WTC11 (cell line): Measurements from ENCODE around the gene SERPINE2. TPM values are rescaled to one million over a fixed set of nuclear protein-coding genes. Genes with fewer than 3 reads are reported as not detected.

Experiments used
- ATAC-seq: fragments of 200-7000 bp; cut with Tn5 transposase; 2 replicates; pipeline ENCODE4 v1.10.0; 2021; ENCODE audit warnings: mild to moderate bottlenecking, moderate library complexity
- CTCF ChIA-PET: fragments of 300-600 bp; sonication (Branson Sonifier 250); formaldehyde crosslinking; loops from one replicate; lab custom pipeline; 2021; ENCODE audit warnings: antibody characterized with exemption; lab: Charles Lee
- POLR2A ChIA-PET: fragments of 350-600 bp; sonication (Branson Sonifier 250); formaldehyde crosslinking; loops from one replicate; lab custom pipeline; 2021; ENCODE audit warnings: antibody characterized with exemption; lab: Charles Lee
- DNase-seq: peaks from one replicate; pipeline ENCODE4 v3.0.0; 2021; ENCODE audit warnings: low spot score
- H3K27ac Mint-ChIP-seq: 2 replicates; pipeline ENCODE4 v1.8.0; 2021; ENCODE audit warnings: mixed read lengths
- H3K27me3 Mint-ChIP-seq: 2 replicates; pipeline ENCODE4 v1.8.0; 2021; ENCODE audit warnings: low read depth, mild to moderate bottlenecking, moderate library complexity, mixed read lengths
- H3K36me3 Mint-ChIP-seq: 2 replicates; pipeline ENCODE4 v1.8.0; 2021; ENCODE audit warnings: mixed read lengths
- H3K4me1 Mint-ChIP-seq: 2 replicates; pipeline ENCODE4 v1.8.0; 2022; ENCODE audit warnings: mixed read lengths
- H3K4me3 Mint-ChIP-seq: 2 replicates; pipeline ENCODE4 v1.8.0; 2021; ENCODE audit warnings: mild to moderate bottlenecking, moderate library complexity, mixed read lengths
- H3K9me3 Mint-ChIP-seq: 2 replicates; pipeline ENCODE4 v1.8.0; 2021; ENCODE audit warnings: mixed read lengths
- CBFB ChIP-seq: sonication (generic); formaldehyde crosslinking; IDR thresholded peaks from 2 replicates; pipeline ENCODE4 v1.8.1; 2022; ENCODE audit warnings: mild to moderate bottlenecking, low read depth, missing genetic modification reagents
- E2F1 ChIP-seq: sonication (generic); formaldehyde crosslinking; IDR thresholded peaks from 2 replicates; pipeline ENCODE4 v1.8.0; 2022; ENCODE audit warnings: mild to moderate bottlenecking, missing genetic modification reagents
- ELF4 ChIP-seq: sonication (generic); formaldehyde crosslinking; IDR thresholded peaks from 2 replicates; pipeline ENCODE4 v1.8.1; 2022; ENCODE audit warnings: low read depth, mild to moderate bottlenecking, moderate library complexity, missing genetic modification reagents
- ETV6 ChIP-seq: sonication (generic); formaldehyde crosslinking; IDR thresholded peaks from 2 replicates; pipeline ENCODE4 v1.8.1; 2022; ENCODE audit warnings: mild to moderate bottlenecking, missing genetic modification reagents
- FOXJ3 ChIP-seq: sonication (generic); formaldehyde crosslinking; IDR thresholded peaks from 2 replicates; pipeline ENCODE4 v1.9.0; 2021; ENCODE audit warnings: missing genetic modification reagents, mild to moderate bottlenecking, borderline replicate concordance
- FOXK1 ChIP-seq: sonication (generic); formaldehyde crosslinking; IDR thresholded peaks from 2 replicates; pipeline ENCODE4 v1.8.0; 2022; ENCODE audit warnings: mild to moderate bottlenecking, moderate library complexity, missing genetic modification reagents
- IRF2 ChIP-seq: sonication (generic); formaldehyde crosslinking; IDR thresholded peaks from 2 replicates; pipeline ENCODE4 v1.8.0; 2022; ENCODE audit warnings: low read depth, missing genetic modification reagents, borderline replicate concordance
- MYBL2 ChIP-seq: sonication (generic); formaldehyde crosslinking; IDR thresholded peaks from 2 replicates; pipeline ENCODE4 v1.8.1; 2023; ENCODE audit warnings: mild to moderate bottlenecking, moderate library complexity, missing genetic modification reagents
- PRRX2 ChIP-seq: fragments of 250-450 bp; sonication (Bioruptor Pico); IDR thresholded peaks from 2 replicates; pipeline ENCODE4 v1.8.0; 2021; ENCODE audit warnings: mild to moderate bottlenecking
- SMAD3 ChIP-seq: sonication (generic); formaldehyde crosslinking; IDR thresholded peaks from 2 replicates; pipeline ENCODE4 v1.8.0; 2022; ENCODE audit warnings: missing genetic modification reagents, mild to moderate bottlenecking, borderline replicate concordance
- SOX15 ChIP-seq: fragments of 250-450 bp; sonication (Bioruptor Pico); IDR thresholded peaks from 2 replicates; pipeline ENCODE4 v1.9.0; 2021; ENCODE audit warnings: mild to moderate bottlenecking
- ZMAT4 ChIP-seq: fragments of 250-450 bp; sonication (Bioruptor Pico); IDR thresholded peaks from 2 replicates; pipeline ENCODE4 v1.9.0; 2021; ENCODE audit warnings: mild to moderate bottlenecking
- ZNF263 ChIP-seq: sonication (generic); formaldehyde crosslinking; IDR thresholded peaks from 2 replicates; pipeline ENCODE4 v1.8.1; 2022; ENCODE audit warnings: low read depth, mild to moderate bottlenecking, moderate library complexity, missing genetic modification reagents
- total RNA-seq: library from RNA; stranded (reverse); gene quantifications from 3 replicates; pipeline ENCODE4 v1.2.3, GENCODE V29; 2021
- TF ChIP-seq, protein P1 (sequence below): fragments of 250-450 bp; sonication (Bioruptor Pico); conservative IDR thresholded peaks from 2 replicates; pipeline ENCODE4 v1.9.0; 2021; ENCODE audit warnings: mild to moderate bottlenecking
- TF ChIP-seq, protein P2 (sequence below): sonication (generic); formaldehyde crosslinking; IDR thresholded peaks from 2 replicates; pipeline ENCODE4 v1.8.0; 2023; ENCODE audit warnings: missing genetic modification reagents, mild to moderate bottlenecking, borderline replicate concordance
- TF ChIP-seq, protein P3 (sequence below): sonication (generic); formaldehyde crosslinking; conservative IDR thresholded peaks from 2 replicates; pipeline ENCODE4 v1.8.1; 2023; ENCODE audit warnings: mild to moderate bottlenecking, low read depth, missing genetic modification reagents, moderate library complexity
- TF ChIP-seq, protein P4 (sequence below): sonication (generic); formaldehyde crosslinking; IDR thresholded peaks from 2 replicates; pipeline ENCODE4 v1.8.1; 2023; ENCODE audit warnings: mild to moderate bottlenecking, missing genetic modification reagents, moderate library complexity
- TF ChIP-seq, protein P5 (sequence below): fragments of 250-450 bp; sonication (Bioruptor Pico); IDR thresholded peaks from 2 replicates; pipeline ENCODE4 v2.1.2; 2022; ENCODE audit warnings: mild to moderate bottlenecking, moderate library complexity
- TF ChIP-seq, protein P6 (sequence below): sonication (generic); formaldehyde crosslinking; IDR thresholded peaks from 2 replicates; pipeline ENCODE4 v1.8.1; 2022; ENCODE audit warnings: mild to moderate bottlenecking, moderate library complexity, missing genetic modification reagents

Gene SERPINE2
- total RNA-seq, 1 experiment from 2014 or later, result 60.4 TPM

DNA sequence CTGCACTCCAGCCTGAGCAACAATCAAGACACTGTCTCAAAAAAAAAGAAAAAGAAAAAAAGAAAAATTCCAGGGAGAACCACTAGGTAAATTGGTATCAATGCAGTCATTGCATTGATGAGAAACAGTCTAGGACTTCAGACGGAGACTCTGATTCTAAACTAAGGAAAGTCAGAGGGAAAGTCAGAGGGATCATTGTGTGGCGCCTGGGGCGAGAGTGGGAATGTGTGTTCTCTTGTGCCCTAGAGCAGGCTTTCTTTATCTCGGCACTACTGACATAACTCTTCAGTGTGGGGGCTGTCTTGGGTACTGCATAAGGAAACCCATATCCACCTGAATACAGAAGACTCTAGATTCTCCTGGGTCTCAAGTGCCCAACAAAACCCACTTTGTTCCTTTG is 24.8 kb downstream of the SERPINE2 start (continued):
- TF ChIP-seq PRRX2 (CRISPR knock-in tag), result no peak

DNA sequence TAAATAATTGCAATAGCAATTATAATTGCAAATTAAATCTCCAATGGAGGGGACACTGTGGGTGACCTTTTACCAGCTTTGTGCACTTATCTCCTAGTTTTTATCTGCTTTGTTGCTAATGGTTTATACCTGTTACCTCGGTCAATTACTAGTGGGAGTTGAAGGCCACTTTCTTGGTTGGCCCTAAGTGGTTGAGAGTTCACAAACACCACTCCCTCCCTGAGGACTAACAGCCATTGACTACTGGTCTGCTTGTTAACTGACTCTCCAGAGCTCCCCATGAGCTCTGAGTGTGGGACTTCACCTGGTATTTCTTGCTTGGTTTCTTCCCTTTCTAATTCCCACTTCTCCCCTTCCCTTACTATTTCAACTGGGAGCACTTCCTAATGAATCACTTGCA is 27.2 kb downstream of the SERPINE2 start:
- H3K27me3 Mint-ChIP-seq, result no peaks in the 10 kb centered on the region
- H3K27ac Mint-ChIP-seq, result no peak overlapping the region
- peaks cover 37% of the 10 kb centered on the region for H3K4me1 Mint-ChIP-seq
- ATAC-seq, result no peak
- no peaks in the 10 kb centered on the region for H3K9me3 Mint-ChIP-seq
- H3K36me3 Mint-ChIP-seq, result no peaks in the 10 kb centered on the region
- no peak overlapping the region for H3K4me3 Mint-ChIP-seq
- no peak for DNase-seq
- ChIA-PET CTCF (no interaction called here), POLR2A (no interaction called here)
- TF ChIP-seq, protein P1, sequence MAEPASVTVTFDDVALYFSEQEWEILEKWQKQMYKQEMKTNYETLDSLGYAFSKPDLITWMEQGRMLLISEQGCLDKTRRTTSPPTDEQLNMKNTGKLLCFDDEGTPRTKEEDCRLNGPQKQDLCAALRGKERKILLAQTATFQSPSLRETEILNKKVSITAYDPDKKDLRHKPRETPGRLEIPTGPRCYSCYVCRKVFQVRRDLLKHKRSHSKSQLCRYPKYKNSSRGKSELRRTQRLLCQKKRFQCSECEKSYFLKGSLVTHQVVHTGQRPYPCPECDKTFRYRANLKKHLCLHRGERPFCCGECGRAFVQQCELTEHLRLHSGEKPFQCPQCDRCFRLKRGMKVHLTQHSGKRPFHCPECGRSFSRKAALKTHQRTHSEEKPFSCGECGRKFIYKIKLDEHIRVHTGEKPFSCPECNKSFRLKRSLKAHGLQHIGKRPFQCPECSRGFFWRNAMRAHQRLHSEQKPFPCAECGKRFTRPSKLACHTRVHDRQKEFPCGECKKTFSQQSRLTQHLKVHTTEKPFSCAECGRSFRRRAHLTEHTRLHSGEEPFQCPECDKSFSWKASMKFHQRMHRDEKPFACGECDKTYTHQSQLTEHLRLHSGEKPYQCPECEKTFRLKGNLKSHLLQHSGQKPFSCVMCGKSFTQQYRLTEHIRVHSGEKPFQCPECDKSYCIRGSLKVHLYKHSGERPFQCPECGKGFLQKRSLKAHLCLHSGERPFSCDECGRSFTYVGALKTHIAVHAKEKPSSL (CRISPR knock-in tag), result no peak
- TF ChIP-seq FOXK1 (no peak), ZNF263 (no peak), IRF2 (CRISPR knock-in tag) (no peak), ETV6 (no peak), MYBL2 (no peak), ZMAT4 (CRISPR knock-in tag) (no peak), SMAD3 (CRISPR knock-in tag) (no peak), FOXJ3 (no peak), CBFB (CRISPR knock-in tag) (no peak), SOX15 (CRISPR knock-in tag) (no peak), E2F1 (CRISPR knock-in tag) (no peak), ELF4 (CRISPR knock-in tag) (no peak)
- TF ChIP-seq, protein P2, sequence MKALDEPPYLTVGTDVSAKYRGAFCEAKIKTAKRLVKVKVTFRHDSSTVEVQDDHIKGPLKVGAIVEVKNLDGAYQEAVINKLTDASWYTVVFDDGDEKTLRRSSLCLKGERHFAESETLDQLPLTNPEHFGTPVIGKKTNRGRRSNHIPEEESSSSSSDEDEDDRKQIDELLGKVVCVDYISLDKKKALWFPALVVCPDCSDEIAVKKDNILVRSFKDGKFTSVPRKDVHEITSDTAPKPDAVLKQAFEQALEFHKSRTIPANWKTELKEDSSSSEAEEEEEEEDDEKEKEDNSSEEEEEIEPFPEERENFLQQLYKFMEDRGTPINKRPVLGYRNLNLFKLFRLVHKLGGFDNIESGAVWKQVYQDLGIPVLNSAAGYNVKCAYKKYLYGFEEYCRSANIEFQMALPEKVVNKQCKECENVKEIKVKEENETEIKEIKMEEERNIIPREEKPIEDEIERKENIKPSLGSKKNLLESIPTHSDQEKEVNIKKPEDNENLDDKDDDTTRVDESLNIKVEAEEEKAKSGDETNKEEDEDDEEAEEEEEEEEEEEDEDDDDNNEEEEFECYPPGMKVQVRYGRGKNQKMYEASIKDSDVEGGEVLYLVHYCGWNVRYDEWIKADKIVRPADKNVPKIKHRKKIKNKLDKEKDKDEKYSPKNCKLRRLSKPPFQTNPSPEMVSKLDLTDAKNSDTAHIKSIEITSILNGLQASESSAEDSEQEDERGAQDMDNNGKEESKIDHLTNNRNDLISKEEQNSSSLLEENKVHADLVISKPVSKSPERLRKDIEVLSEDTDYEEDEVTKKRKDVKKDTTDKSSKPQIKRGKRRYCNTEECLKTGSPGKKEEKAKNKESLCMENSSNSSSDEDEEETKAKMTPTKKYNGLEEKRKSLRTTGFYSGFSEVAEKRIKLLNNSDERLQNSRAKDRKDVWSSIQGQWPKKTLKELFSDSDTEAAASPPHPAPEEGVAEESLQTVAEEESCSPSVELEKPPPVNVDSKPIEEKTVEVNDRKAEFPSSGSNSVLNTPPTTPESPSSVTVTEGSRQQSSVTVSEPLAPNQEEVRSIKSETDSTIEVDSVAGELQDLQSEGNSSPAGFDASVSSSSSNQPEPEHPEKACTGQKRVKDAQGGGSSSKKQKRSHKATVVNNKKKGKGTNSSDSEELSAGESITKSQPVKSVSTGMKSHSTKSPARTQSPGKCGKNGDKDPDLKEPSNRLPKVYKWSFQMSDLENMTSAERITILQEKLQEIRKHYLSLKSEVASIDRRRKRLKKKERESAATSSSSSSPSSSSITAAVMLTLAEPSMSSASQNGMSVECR (CRISPR knock-in tag), result no peak
- TF ChIP-seq, protein P3, sequence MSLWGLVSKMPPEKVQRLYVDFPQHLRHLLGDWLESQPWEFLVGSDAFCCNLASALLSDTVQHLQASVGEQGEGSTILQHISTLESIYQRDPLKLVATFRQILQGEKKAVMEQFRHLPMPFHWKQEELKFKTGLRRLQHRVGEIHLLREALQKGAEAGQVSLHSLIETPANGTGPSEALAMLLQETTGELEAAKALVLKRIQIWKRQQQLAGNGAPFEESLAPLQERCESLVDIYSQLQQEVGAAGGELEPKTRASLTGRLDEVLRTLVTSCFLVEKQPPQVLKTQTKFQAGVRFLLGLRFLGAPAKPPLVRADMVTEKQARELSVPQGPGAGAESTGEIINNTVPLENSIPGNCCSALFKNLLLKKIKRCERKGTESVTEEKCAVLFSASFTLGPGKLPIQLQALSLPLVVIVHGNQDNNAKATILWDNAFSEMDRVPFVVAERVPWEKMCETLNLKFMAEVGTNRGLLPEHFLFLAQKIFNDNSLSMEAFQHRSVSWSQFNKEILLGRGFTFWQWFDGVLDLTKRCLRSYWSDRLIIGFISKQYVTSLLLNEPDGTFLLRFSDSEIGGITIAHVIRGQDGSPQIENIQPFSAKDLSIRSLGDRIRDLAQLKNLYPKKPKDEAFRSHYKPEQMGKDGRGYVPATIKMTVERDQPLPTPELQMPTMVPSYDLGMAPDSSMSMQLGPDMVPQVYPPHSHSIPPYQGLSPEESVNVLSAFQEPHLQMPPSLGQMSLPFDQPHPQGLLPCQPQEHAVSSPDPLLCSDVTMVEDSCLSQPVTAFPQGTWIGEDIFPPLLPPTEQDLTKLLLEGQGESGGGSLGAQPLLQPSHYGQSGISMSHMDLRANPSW, result no peak
- TF ChIP-seq, protein P4, sequence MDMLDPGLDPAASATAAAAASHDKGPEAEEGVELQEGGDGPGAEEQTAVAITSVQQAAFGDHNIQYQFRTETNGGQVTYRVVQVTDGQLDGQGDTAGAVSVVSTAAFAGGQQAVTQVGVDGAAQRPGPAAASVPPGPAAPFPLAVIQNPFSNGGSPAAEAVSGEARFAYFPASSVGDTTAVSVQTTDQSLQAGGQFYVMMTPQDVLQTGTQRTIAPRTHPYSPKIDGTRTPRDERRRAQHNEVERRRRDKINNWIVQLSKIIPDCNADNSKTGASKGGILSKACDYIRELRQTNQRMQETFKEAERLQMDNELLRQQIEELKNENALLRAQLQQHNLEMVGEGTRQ (CRISPR knock-in tag), result no peak
- TF ChIP-seq, protein P5, sequence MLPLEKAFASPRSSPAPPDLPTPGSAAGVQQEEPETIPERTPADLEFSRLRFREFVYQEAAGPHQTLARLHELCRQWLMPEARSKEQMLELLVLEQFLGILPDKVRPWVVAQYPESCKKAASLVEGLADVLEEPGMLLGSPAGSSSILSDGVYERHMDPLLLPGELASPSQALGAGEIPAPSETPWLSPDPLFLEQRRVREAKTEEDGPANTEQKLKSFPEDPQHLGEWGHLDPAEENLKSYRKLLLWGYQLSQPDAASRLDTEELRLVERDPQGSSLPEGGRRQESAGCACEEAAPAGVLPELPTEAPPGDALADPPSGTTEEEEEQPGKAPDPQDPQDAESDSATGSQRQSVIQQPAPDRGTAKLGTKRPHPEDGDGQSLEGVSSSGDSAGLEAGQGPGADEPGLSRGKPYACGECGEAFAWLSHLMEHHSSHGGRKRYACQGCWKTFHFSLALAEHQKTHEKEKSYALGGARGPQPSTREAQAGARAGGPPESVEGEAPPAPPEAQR, result no peak
- TF ChIP-seq, protein P6, sequence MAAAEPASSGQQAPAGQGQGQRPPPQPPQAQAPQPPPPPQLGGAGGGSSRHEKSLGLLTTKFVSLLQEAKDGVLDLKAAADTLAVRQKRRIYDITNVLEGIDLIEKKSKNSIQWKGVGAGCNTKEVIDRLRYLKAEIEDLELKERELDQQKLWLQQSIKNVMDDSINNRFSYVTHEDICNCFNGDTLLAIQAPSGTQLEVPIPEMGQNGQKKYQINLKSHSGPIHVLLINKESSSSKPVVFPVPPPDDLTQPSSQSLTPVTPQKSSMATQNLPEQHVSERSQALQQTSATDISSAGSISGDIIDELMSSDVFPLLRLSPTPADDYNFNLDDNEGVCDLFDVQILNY (CRISPR knock-in tag), result no peak
